ENCODE data around the gene UBE2C.

The UBE2C gene

GRCh38 chr20:45822857-45823256 is 10.4 kb downstream of the UBE2C start:
- no peak for TF ChIP-seq CTCF (IDR thresholded peaks at IDR 0.05)

DNA sequence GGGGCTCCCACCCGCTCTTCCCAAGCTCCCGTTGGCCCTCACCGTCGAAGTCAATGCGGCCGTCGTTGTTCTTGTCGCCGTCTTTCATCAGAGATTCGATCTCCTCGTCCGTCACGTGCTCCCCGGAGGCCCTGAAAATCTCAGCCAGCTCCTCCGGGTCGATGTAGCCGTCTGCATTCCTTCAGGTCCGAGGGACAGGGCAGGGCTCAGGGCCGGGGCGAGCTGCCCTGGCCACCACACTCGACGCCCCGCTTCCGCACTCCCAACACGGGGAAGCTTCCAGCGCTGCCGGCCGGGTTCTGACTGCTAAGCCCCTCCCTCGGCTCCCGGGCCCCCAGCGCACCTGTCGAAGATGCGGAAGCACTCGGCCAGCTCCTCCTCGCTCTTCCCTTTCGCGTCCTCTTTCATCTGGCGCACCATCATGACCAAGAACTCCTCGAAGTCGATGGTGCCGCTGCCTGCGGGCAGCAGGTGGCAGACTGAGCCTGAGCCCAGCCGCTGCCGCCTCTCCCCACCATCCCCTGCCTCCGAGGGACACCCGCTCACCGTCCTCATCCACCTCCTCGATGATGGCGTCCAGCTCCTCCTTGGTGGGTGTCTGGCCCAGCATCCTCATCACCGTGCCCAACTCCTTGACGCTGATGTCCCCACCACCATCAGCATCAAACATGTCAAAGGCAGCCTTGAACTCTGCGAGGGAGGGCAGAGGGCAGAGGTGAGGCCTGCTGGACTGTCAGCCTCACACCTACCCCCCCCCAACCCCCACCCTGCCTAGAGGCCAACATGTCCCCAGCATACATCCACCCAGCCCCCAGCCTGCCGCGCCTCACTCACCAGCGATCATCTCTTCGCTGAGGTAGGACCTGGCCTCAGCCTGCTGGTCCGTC is 11.7 kb downstream of the UBE2C start:
- peak; percentile 32; the same call in 1 of the 2 replicates for TF ChIP-seq CTCF (IDR thresholded peaks at IDR 0.05)

- no peak for TF ChIP-seq CTCF (IDR thresholded peaks at IDR 0.05)
Observed at GRCh38 chr20:45826381-45827019, 14.1 kb downstream of the UBE2C start.

GRCh38 chr20:45827030-45827652 is 14.7 kb downstream of the UBE2C start, which contains the start of gene TNNC2:
TSS of gene TNNC2 (minus strand) at chr20:45827312. CDS start at chr20:45827248, 64 bp downstream.
- TF ChIP-seq CTCF (IDR thresholded peaks at IDR 0.05) = no peak

DNA sequence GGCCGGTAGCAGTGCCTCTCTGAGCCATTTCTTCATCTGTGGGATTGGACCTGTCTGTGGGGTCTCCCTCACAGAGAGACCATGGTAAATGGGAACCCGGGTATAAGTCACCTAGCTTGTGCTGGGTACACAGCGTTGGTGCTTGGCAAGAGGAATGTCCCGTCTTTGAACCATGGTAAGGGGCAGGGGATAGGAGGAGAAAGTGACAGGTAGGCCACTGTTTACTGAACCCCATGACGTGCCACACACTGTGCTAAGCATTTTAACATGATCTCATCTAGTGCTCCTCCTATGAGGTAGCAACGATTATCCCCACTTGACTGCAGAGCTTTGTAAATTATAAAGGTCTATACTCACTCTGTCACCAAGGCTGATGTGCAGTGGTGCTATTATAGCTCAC is 15.3 kb downstream of the UBE2C start:
- no peak for TF ChIP-seq CTCF (IDR thresholded peaks at IDR 0.05)

DNA sequence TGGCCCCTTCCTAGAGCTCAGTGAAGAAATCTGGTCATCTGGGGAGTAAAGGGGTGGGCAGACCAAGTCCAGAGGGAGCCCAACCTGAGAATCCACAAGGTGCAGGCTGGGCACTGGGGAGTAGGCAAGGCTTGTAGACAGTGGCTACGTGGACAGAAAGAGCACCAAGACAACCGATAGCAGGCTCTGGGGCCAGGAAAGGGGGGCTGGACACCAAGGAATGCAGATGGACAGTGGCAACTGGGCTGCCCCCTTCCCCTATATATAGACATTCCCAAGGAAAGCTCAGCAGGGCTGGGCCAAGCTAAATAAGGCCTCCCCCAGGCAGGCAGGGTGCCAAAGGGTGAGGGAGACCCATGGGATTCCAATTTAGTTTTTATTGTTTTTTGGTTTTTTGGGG is 16.1 kb downstream of the UBE2C start:
- TF ChIP-seq CTCF (IDR thresholded peaks at IDR 0.05) = no peak

DNA sequence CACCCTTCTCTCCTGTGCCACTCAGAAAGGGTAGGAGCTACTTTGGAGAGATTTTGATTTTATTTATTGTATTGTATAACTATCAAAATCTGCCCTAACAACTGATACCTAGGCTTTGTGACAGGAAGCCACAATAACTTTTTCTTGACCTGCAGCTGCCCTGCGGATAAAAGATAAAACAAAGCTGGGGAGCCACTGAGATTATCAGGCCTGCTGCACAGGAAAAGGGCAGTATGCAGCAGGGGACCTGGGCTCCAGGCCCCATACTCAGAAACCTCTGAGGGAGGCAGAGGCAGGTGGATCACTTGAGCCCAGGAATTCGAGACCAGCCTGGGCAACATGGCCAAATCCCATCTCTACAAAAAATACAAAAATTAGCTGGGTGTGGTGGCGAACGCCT is 20.2 kb downstream of the UBE2C start:
- TF ChIP-seq CTCF (IDR thresholded peaks at IDR 0.05) = no peak

All from LNCAP (cell line).